ENCODE results near the gene KRTAP10-2. TPM values are rescaled to one million over a fixed set of nuclear protein-coding genes. Genes with fewer than 3 reads are reported as not detected.

KRTAP10-2 gene
- total and polyA plus RNA-seq, 9 of the 15 experiments (the other 6 are each of a cell fraction or from before 2014, with no cell fraction given), result not detected

DNA sequence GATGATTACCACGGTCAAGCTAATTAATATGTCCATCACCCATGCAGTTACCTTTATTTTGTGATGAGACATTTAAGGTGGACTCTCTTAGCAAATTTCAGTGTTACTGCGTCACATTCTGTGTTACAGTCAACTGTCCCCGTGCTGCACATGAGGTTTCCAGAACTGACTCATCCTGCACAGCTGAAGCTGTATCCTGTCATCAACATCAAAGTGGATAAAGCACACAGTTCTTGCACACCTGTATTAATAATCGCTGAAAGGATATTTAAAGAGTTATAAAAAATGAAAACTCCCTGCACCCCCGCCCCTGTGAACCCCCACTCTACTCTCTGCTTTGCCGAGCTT, 32.5 kb upstream of the KRTAP10-2 start (continued):
- TF ChIP-seq, protein P1, sequence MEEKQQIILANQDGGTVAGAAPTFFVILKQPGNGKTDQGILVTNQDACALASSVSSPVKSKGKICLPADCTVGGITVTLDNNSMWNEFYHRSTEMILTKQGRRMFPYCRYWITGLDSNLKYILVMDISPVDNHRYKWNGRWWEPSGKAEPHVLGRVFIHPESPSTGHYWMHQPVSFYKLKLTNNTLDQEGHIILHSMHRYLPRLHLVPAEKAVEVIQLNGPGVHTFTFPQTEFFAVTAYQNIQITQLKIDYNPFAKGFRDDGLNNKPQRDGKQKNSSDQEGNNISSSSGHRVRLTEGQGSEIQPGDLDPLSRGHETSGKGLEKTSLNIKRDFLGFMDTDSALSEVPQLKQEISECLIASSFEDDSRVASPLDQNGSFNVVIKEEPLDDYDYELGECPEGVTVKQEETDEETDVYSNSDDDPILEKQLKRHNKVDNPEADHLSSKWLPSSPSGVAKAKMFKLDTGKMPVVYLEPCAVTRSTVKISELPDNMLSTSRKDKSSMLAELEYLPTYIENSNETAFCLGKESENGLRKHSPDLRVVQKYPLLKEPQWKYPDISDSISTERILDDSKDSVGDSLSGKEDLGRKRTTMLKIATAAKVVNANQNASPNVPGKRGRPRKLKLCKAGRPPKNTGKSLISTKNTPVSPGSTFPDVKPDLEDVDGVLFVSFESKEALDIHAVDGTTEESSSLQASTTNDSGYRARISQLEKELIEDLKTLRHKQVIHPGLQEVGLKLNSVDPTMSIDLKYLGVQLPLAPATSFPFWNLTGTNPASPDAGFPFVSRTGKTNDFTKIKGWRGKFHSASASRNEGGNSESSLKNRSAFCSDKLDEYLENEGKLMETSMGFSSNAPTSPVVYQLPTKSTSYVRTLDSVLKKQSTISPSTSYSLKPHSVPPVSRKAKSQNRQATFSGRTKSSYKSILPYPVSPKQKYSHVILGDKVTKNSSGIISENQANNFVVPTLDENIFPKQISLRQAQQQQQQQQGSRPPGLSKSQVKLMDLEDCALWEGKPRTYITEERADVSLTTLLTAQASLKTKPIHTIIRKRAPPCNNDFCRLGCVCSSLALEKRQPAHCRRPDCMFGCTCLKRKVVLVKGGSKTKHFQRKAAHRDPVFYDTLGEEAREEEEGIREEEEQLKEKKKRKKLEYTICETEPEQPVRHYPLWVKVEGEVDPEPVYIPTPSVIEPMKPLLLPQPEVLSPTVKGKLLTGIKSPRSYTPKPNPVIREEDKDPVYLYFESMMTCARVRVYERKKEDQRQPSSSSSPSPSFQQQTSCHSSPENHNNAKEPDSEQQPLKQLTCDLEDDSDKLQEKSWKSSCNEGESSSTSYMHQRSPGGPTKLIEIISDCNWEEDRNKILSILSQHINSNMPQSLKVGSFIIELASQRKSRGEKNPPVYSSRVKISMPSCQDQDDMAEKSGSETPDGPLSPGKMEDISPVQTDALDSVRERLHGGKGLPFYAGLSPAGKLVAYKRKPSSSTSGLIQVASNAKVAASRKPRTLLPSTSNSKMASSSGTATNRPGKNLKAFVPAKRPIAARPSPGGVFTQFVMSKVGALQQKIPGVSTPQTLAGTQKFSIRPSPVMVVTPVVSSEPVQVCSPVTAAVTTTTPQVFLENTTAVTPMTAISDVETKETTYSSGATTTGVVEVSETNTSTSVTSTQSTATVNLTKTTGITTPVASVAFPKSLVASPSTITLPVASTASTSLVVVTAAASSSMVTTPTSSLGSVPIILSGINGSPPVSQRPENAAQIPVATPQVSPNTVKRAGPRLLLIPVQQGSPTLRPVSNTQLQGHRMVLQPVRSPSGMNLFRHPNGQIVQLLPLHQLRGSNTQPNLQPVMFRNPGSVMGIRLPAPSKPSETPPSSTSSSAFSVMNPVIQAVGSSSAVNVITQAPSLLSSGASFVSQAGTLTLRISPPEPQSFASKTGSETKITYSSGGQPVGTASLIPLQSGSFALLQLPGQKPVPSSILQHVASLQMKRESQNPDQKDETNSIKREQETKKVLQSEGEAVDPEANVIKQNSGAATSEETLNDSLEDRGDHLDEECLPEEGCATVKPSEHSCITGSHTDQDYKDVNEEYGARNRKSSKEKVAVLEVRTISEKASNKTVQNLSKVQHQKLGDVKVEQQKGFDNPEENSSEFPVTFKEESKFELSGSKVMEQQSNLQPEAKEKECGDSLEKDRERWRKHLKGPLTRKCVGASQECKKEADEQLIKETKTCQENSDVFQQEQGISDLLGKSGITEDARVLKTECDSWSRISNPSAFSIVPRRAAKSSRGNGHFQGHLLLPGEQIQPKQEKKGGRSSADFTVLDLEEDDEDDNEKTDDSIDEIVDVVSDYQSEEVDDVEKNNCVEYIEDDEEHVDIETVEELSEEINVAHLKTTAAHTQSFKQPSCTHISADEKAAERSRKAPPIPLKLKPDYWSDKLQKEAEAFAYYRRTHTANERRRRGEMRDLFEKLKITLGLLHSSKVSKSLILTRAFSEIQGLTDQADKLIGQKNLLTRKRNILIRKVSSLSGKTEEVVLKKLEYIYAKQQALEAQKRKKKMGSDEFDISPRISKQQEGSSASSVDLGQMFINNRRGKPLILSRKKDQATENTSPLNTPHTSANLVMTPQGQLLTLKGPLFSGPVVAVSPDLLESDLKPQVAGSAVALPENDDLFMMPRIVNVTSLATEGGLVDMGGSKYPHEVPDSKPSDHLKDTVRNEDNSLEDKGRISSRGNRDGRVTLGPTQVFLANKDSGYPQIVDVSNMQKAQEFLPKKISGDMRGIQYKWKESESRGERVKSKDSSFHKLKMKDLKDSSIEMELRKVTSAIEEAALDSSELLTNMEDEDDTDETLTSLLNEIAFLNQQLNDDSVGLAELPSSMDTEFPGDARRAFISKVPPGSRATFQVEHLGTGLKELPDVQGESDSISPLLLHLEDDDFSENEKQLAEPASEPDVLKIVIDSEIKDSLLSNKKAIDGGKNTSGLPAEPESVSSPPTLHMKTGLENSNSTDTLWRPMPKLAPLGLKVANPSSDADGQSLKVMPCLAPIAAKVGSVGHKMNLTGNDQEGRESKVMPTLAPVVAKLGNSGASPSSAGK (IDR thresholded peaks at IDR 0.05), result 0 out of 2 replicates have a peak, but pooled peaks have one; percentile 23
- TF ChIP-seq HDGF (IDR thresholded peaks at IDR 0.05), result no peak
- TF ChIP-seq, protein P2, sequence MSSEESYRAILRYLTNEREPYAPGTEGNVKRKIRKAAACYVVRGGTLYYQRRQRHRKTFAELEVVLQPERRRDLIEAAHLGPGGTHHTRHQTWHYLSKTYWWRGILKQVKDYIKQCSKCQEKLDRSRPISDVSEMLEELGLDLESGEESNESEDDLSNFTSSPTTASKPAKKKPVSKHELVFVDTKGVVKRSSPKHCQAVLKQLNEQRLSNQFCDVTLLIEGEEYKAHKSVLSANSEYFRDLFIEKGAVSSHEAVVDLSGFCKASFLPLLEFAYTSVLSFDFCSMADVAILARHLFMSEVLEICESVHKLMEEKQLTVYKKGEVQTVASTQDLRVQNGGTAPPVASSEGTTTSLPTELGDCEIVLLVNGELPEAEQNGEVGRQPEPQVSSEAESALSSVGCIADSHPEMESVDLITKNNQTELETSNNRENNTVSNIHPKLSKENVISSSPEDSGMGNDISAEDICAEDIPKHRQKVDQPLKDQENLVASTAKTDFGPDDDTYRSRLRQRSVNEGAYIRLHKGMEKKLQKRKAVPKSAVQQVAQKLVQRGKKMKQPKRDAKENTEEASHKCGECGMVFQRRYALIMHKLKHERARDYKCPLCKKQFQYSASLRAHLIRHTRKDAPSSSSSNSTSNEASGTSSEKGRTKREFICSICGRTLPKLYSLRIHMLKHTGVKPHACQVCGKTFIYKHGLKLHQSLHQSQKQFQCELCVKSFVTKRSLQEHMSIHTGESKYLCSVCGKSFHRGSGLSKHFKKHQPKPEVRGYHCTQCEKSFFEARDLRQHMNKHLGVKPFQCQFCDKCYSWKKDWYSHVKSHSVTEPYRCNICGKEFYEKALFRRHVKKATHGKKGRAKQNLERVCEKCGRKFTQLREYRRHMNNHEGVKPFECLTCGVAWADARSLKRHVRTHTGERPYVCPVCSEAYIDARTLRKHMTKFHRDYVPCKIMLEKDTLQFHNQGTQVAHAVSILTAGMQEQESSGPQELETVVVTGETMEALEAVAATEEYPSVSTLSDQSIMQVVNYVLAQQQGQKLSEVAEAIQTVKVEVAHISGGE (CRISPR knock-in tag; IDR thresholded peaks at IDR 0.05), result peak in 2 of 3 experiments; percentile 32 to 95; a peak in 3 of 6 replicates
- no peak for TF ChIP-seq ZNF75A (CRISPR knock-in tag; IDR thresholded peaks at IDR 0.05)
- TF ChIP-seq HDAC6 (IDR thresholded peaks at IDR 0.05; ENCODE audit: low read depth, low read length), result no peak
- TF ChIP-seq ATF1 (CRISPR knock-in tag; IDR thresholded peaks at IDR 0.05), result no peak
- 0 out of 2 replicates have a peak, but pooled peaks have one; percentile 34 for TF ChIP-seq ATF1 (tag; IDR thresholded peaks at IDR 0.05)
- no peak for TF ChIP-seq ZNF444 (CRISPR knock-in tag; IDR thresholded peaks at IDR 0.05)
- 0 out of 2 replicates have a peak, but pooled peaks have one; percentile 10 for TF ChIP-seq JUND (IDR thresholded peaks at IDR 0.05; ENCODE audit: borderline replicate concordance, low read depth, low read length)
- TF ChIP-seq JUND (tag; IDR thresholded peaks at IDR 0.05; ENCODE audit: borderline replicate concordance, low read depth, low read length), result peak; percentile 39; the same call in 1 of the 3 replicates
- no peak for TF ChIP-seq NR2F6 (CRISPR knock-in tag; IDR thresholded peaks at IDR 0.05)

Data from K562 (cell line).